GF-D8 (cell line): Measurements from ENCODE around the gene RASAL1.

Experiments used
- DNase-seq: peaks from one replicate; lab custom pipeline; 2025; lab: John Stamatoyannopoulos, UW

The RASAL1 gene, protein sequence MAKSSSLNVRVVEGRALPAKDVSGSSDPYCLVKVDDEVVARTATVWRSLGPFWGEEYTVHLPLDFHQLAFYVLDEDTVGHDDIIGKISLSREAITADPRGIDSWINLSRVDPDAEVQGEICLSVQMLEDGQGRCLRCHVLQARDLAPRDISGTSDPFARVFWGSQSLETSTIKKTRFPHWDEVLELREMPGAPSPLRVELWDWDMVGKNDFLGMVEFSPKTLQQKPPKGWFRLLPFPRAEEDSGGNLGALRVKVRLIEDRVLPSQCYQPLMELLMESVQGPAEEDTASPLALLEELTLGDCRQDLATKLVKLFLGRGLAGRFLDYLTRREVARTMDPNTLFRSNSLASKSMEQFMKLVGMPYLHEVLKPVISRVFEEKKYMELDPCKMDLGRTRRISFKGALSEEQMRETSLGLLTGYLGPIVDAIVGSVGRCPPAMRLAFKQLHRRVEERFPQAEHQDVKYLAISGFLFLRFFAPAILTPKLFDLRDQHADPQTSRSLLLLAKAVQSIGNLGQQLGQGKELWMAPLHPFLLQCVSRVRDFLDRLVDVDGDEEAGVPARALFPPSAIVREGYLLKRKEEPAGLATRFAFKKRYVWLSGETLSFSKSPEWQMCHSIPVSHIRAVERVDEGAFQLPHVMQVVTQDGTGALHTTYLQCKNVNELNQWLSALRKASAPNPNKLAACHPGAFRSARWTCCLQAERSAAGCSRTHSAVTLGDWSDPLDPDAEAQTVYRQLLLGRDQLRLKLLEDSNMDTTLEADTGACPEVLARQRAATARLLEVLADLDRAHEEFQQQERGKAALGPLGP

DNA sequence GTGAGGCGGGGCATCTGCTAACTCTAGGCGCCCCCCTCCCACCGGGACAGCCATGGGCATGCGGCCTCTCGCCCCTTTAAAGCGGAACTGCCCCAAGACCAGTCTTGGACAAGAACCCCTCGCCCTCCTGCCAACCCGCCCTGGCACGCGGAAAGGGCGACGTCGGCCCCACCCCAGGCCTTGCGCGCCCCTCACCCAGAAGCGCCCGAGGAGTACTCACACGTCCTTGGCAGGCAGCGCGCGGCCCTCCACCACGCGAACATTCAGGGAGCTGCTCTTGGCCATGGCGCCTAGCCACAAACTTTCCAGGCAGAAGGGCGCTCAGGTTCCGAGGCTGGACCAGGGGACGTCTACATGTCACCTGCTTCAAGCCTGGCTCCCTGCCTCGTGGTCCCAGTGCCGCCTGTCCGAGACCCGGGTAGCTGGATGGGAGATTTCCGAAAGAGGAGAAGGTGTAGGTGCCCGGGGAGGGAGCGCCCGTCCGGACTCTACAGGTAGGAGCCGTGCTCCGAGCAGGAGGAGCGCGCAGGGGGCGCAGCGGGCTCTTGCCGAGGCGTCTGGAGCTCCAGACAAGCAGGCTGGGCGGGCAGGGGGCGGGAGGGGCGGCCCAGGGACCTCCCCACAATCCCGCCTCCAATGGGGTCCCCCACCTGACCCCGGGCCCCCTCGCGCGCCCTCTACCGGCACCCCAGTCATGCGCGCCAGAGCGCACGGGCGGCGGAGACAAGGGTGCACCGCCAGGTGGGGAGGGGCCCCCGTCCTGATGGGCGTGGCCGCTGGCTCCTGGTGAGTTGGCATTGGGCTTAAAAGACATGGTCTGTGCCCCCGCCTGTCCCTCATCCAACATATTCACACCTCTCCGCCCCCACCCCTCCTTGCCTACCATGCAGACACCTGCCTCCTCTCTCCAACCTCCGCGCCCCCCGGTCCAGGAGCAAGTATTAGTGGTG lies at the start of gene RASAL1:
RASAL1 (minus strand) TSS at position 584 of the 950 bp plus-strand sequence; CDS start at position 285, 299 bp downstream.
- no peak for DNase-seq

DNA sequence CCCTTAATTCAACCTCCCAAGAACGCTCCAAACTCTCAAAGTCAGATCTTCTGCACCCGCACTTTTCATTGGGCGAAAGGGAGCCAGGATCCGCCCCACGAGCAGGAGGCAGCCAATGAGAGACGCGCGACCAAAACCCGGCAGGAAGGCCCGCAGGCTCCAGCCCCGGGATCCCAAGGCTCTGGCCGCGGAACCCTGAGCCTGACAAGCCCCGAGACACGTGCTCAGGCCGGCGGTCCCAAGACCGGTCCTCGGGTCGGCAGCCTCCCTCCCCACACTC lies 49.3 kb upstream of the RASAL1 start:
- peak; percentile 70 for DNase-seq

DNA sequence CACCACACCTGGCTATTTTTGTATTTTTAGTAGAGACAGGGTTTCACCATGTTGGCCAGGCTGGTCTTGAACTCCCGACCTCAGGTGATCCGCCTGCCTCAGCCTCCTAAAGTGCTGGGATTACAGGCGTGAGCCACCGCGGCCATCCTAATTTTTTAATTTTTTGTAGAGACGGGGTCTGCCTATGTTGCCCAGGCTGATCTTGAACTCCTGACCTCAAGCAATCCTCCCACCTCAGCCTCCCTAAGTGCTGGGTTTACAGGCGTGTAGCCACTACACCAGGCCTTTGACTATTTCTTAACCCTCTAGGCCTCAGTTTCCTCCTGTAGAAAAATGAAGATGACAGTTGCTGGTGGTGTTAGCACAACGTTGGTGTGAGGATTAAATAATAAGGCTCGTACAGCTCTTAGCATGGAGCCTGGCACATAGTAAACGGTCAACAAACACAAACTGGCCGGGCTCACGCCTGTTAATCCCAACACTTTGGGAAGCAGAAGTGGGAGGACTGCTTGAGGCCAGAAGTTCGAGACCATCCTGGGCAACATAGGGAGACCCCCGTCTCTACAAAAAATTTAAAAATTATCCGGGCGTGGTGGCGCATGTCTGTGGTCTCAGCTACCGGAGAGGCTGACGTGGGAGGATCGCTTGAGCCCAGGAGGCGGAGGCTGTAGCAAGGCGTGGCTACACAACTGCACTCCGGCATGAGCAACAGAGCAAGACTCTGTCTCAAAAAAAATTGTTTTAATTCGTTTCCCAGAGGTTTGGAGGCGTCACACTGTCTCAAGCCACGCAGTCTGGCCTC lies 48.7 kb upstream of the RASAL1 start:
- no peak for DNase-seq

DNA sequence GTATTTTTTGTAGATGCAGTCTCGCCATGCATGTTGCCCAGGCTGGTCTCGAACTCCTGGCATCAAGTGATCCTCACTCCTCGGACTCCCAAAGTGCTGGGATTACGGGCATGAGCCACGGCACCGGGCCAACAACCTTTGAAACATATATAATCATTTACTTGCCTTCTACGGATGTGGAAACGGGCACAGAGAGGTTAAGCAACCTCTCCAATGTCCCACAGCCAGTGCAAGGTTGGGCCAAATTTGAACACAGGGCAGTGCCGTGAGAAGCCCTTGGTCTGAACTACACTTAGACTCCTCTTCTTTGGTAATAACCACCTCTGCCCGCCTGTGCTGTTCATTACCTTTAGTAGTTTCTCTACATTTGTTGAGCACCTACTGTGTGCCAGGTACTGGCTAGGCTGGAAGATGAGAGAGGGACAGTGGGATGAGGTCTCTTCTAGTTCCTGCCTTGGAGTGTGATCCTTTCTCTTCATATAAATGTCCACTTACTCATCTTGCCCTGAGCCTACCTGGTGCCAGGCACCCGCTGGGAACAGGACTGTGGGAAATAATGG lies 47.5 kb upstream of the RASAL1 start:
- no peak for DNase-seq

DNA sequence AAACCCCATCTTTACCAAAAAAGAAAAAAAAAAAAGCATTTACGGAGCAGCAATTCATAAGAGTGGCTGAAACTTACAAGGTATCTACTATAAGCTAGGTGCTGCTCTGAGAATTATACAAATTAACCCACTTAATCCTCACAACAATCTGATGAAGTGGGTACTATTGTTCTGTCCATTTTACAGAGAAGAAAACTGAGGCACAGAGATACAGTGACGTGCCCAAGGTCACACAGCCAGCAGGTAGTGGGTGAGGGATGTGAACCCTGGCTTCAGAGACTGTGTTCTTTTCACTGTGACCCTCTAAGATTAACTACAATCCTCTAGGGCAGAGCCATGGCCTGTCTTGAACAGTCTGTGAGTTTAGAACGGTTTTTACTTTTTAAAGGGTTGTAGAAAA lies 46.4 kb upstream of the RASAL1 start:
- DNase-seq = no peak

DNA sequence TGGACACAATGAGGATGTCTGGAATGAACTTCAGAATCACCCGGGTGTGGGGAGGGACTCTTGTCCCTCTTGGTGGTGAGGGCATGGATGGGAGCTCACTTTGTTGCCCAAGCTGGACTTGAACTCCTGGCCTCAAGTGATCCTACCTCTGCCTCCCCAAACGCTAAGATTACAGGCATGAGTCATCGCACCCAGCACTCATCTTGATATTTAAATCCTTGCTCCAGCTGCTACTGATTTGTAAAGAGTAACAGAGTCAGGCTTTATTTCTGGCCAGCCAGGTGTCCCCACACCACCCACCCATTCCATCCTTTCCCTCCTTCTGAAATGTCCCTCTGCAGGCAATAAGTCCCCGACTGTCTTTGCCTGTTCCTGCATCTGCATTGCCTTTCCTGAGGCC lies 44.8 kb upstream of the RASAL1 start:
- no peak for DNase-seq

DNA sequence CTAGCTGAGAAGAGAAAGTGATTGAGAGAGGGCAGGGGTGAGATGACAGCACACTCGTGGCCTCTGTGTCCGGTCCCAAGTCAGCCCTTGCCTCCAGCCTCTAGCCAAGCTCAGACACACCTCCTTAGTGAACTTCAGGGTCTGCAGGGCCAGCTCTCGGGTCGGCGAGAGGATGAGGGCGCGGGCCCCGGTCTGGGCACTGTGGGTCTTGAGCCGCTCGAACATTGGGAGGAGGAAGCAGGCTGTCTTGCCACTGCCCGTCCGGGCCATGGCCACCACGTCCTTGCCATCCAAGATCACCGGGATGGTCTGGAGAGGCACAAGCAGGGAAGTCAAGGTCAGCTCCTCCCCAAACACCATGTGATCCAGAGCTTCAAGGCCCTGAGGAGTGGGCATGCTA lies 43.5 kb upstream of the RASAL1 start:
- DNase-seq = no peak

DNA sequence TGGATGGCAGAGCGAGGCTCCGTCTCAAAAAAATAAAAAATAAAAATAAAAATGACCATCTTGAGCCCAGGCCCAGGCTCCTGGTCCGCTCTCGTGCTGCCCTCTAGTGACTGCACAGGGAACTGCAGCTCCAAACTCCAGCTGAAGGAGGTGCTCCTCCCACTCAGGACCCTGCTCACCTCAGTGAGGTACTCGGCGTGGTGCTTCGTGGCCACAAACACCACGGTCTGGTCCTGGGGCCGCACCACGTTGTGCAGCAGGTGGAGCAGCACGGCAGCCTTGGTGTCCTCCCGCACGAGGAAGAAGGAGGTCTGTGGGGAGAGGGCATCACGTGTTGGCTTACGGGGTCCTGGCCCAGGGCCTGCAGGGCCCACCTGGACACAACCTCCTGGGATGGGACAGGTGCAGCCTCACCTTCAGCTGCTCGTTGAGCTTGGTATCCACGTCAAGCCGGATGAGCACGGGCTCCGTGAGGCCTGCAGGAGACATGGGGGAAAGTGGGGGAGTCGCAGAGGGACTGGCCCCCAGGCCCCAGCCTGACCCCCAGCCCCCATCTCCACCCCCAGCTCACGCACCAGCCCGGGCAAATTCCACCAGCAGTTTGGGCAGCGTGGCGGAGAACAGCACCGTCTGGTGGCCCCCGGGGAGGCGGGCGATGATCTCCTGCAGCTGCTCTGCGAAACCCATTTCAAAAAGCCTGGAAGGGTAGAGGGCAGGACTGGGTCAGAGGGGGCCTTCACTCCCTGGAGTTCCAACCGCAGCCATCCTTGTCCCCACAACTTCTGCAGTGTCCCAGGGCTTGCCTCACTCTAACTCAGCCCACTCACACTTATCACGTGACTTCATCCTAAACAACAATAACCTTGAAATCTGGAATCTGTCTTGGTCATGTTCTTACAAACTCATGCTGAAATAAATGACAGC lies 39.2 kb upstream of the RASAL1 start:
- no peak for DNase-seq

DNA sequence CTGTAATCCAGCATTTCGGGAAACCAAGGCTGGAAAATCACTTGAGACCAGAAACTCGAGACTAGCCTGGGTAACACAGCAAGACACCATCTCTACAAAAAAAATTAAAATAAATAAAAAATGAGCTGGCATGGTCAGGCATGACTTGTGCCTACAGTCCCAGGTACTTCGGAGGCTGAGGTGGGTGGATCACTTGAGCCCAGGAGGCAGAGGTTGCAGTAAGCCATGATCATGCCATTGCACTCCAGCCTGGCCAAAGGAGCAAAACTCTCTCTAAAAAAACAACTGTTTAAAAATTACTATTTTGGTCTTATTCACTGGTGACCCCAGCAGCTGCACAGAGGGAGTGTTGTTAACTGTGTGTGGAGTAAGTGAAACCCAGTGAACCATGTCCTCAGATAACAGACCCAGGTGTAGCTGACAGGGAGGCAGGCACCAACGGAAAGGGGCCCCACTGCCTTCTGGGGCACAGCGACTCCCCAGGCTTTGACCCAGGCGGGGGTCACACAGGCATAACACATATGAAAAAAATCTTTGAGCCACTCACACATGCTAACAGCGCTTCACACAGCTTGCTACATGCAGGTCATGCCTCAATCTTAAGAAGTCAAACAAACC lies 37.6 kb upstream of the RASAL1 start:
- no peak for DNase-seq

DNA sequence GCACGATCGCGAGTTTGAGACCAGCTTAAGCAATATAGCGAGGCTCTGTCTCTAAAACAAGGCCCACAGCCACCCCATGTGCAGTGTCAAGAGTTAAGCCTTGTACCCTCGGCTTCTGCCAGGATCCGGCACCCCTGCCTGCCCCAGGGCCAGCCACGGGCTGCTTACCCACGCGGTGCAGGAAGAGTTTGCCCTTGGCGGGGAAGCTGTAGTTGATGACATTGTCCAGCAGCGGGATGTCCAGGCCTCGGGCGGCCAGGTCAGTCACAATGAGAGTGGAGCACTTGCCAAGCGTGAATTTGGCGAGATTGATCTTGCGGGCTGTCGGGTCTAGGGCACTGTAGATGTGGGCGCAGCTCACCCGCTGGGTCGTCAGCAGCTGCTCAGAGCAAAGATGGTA lies 36.6 kb upstream of the RASAL1 start:
- no peak for DNase-seq

DNA sequence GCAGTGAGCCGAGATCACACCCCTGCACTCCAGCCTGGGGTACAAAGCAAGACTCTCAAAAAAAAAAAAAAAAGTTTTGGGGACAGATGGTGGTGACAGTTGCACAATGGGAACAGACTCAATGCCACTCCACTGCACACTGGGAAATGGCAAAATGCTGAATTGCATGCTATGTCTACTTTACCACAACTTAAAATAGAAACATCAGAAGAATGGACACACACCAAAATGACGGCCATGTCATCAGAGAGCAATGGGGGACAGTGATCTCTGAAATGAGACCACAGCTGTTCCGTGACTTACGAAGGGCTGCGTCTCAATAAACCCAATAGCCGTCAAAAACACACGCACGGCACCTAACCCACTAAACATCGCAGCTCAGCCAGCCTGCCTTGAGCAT lies 36.0 kb upstream of the RASAL1 start:
- DNase-seq = no peak

DNA sequence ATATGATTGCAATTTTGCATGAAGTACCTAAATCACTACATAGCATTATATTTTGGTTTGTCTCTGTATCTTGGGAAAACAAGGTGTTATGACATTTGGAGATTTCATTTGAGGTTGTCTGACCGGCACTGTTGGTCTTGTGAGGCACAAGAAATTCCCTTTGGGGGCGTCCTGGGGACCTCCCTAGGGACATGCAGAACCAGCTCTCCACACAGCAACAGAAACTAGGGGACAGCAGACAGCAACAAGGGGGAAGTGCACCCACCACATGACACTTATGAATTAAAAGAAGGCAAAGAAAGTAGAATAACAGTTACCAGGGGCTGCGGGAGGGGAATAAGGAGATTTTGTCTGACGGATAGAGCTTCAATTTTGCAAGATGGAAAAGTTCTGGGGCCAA lies 35.4 kb upstream of the RASAL1 start:
- DNase-seq = no peak

DNA sequence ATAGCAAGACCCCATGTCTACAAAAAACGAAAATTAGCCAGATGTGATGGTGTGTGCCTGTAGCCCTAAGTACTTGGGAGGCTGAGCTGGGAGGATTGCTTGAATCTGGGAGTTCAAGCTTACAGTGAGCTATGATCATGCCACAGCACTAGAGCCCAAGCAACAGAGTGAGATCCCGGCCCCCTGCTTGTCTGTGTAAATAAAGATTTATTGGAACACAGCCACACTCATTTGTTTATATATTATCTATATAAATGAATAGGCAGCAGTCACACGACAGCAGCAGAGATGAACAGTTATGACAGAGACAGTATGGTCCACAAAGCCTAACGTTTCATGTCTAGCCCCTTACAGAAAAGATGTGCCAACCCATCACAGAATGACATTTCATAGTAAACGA lies 34.9 kb upstream of the RASAL1 start:
- DNase-seq = no peak

DNA sequence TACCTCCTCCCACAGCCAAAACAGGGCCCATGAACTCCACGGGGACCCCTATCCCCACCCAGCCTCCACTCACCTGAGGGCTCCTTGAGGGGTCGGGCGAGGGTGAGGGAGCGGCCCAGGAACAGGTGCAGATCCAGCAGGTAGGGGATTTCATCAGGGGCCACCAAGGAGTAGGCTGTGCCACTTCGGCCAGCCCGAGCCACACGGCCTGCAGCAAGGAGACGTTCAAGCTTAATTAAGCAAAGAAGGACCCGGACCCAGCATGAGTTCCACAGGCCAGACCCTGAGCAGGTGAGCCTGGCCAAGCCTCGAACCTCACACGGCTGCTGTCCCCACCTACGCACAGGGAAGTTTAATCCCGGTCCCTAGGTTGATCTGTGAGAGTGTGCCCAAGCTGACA lies 34.1 kb upstream of the RASAL1 start:
- DNase-seq = no peak

DNA sequence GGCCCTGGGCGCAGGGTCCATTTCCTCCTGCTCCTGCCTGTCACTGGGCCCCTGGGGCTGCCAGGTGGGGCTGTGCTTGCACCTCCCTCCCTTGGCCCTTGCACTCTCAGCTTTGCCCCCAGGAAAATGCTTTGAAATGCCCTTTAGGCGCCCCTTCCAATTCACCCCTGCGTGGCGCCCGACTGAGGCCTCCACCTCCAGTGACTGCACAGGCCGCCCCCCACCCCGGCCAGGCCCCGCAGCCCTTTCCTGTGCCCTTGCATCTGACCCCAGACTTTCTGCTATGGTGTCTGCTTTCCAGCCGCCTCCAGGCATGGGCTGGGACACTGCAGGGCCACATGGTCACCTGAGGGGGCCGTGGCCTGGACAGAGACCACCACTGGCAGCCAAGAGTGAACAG lies 32.3 kb upstream of the RASAL1 start:
- no peak for DNase-seq

DNA sequence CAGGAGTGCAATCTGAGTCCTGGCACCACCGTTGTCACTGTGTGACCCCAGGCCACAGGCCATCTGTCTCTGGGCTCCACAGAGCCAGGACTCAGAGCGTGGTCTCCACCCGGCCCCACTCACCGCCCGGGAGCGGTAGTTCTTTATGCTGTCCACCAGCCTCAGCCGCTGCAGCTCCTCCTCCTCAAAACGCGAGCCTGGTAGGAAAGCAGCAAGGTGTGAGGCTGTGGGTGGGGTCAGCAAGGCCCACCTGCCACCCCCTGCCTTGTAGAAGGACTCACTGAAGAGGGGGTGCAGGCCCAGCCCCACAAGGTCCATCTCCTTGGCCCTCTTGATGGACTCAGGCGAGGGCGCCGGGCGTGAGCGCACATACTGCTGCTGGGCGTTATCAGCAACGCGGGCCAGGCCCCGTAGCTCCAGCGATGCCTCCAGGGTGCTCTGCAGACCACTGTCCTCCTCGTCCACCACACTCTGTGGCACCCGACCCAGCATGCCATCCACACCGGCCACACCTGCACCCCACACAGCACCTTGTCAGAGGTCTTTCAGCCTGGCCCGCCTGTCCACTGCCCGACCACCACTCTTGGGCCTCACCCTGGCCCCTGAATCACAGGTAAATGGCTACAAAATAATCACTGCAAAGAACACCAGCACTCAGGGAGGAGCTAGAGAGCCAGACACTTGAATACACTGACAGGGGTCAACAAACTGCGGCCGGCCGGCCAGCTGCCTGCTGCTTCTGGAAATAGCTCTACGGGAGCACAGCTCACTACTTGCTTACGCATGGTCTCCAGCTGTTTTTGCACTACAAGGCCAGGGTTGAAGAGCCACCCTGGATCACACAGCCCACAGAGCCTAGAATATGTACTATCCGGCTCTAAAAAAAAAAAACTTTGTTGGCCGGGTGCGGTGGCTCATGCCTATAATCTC lies 30.2 kb upstream of the RASAL1 start:
- DNase-seq = no peak

DNA sequence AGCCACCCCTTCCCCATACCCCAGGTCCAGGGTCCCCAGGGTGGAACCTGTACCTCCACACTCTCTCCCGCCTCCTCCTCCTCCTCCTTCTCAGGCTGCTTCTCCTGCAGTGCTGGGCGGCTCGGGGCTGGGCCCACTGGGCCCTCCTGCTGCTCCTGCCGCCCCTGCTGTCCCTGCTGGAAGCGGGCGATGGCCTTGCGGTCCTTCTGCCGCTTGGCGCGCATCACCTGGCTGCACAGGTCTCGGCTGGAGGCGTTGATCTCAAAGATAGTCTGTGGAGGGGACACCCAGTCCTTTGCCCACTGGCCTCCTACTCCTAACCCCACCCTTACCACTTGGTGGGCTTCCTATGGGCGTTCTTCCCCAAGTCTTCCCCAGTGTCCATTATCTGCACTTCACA lies 28.5 kb upstream of the RASAL1 start:
- DNase-seq = no peak

DNA sequence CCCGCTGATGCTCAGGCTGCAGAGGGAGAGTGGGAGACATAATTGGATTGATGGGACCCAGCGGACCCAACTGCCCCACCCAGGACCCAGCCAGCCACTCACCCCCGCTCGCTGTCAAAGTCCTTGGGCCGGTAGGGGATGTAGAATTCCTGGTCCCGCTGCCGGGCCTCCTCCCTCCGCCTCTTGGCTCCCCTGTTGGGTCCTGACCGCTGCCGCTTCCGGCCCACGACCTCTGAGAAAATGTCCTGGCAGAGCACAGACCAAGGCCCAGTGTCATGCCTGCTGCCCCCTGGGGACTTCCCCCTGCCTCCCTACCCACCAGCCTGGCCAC lies 27.4 kb upstream of the RASAL1 start:
- no peak for DNase-seq
